Smooth muscle cell (in vitro differentiated cells): ENCODE data around the gene PPP1R37. TPM values are rescaled to one million over a fixed set of nuclear protein-coding genes. Genes with fewer than 3 reads are reported as not detected.

Experiments used
- DNase-seq: peaks from one replicate; lab custom pipeline; 2025; ENCODE audit not compliant: unreplicated experiment; lab: John Stamatoyannopoulos, UW
- H2AFZ ChIP-seq: fragments of 200-600 bp; sonication (generic); 2 replicates; pipeline ENCODE4 v1.6.0; 2016; ENCODE audit warnings: antibody characterized with exemption, low read depth, mild to moderate bottlenecking
- H3F3A ChIP-seq: fragments of 200-600 bp; sonication (generic); 2 replicates; pipeline ENCODE4 v1.6.0; 2017; ENCODE audit warnings: antibody characterized with exemption, low read depth
- H3K27ac ChIP-seq: fragments of 200-600 bp; sonication (generic); 2 replicates; pipeline ENCODE4 v1.5.1; 2016; ENCODE audit warnings: low read depth, mild to moderate bottlenecking
- H3K27me3 ChIP-seq: fragments of 200-600 bp; sonication (generic); 2 replicates; pipeline ENCODE4 v1.6.1; 2016; ENCODE audit warnings: low read depth, mild to moderate bottlenecking
- H3K36me3 ChIP-seq: fragments of 200-600 bp; sonication (generic); 2 replicates; pipeline ENCODE4 v1.5.1; 2016; ENCODE audit warnings: low read depth
- H3K4me1 ChIP-seq: fragments of 200-600 bp; sonication (generic); 2 replicates; pipeline ENCODE4 v1.5.1; 2016; ENCODE audit warnings: low read depth
- H3K4me2 ChIP-seq: fragments of 200-600 bp; sonication (generic); 2 replicates; pipeline ENCODE4 v1.6.0; 2016; ENCODE audit warnings: mild to moderate bottlenecking
- H3K4me3 ChIP-seq: fragments of 200-600 bp; sonication (generic); 2 replicates; pipeline ENCODE4 v1.5.1; 2016; ENCODE audit warnings: mild to moderate bottlenecking
- H3K79me2 ChIP-seq: fragments of 200-600 bp; sonication (generic); 2 replicates; pipeline ENCODE4 v1.6.0; 2016; ENCODE audit warnings: low read depth, mild to moderate bottlenecking
- H3K9ac ChIP-seq: fragments of 200-600 bp; sonication (generic); 2 replicates; pipeline ENCODE4 v1.6.0; 2016; ENCODE audit warnings: low read depth
- H3K9me3 ChIP-seq: fragments of 200-600 bp; sonication (generic); replicated peaks from 2 replicates; pipeline ENCODE4 v1.5.1; 2016; ENCODE audit warnings: low read depth
- H4K20me1 ChIP-seq: fragments of 200-600 bp; sonication (generic); 2 replicates; pipeline ENCODE4 v1.6.0; 2016; ENCODE audit warnings: low read depth
- WGBS: methylation state at CpG from one replicate; pipeline ENCODE4 v1.1.7; 2016; ENCODE audit warnings: low lambda C conversion rate; 5-methylcytosine and 5-hydroxymethylcytosine counted together
- polyA plus RNA-seq: library from polyadenylated mRNA; unstranded; fragments of >200 nt; fragmentation: Nextera tagmentation; extraction: Ambion mirVana; gene quantifications from 2 replicates; pipeline ENCODE4 v1.2.1, GENCODE V29; 2016
- total RNA-seq: library from RNA; depleted of rRNA; stranded (reverse); fragments of >200 nt; gene quantifications from 2 replicates; pipeline ENCODE4 v1.2.3, GENCODE V29; 2014
- TF ChIP-seq, protein P1 (sequence below): fragments of 200-600 bp; sonication (generic); IDR thresholded peaks from 2 replicates; pipeline ENCODE4 v1.5.1; 2017; ENCODE audit warnings: borderline replicate concordance, mild to moderate bottlenecking, antibody characterized with exemption; ENCODE audit not compliant: insufficient read depth, poor library complexity, severe bottlenecking

The PPP1R37 gene
- total and polyA plus RNA-seq, 2 experiments from 2014 or later = 8.2 to 11.7 TPM

DNA sequence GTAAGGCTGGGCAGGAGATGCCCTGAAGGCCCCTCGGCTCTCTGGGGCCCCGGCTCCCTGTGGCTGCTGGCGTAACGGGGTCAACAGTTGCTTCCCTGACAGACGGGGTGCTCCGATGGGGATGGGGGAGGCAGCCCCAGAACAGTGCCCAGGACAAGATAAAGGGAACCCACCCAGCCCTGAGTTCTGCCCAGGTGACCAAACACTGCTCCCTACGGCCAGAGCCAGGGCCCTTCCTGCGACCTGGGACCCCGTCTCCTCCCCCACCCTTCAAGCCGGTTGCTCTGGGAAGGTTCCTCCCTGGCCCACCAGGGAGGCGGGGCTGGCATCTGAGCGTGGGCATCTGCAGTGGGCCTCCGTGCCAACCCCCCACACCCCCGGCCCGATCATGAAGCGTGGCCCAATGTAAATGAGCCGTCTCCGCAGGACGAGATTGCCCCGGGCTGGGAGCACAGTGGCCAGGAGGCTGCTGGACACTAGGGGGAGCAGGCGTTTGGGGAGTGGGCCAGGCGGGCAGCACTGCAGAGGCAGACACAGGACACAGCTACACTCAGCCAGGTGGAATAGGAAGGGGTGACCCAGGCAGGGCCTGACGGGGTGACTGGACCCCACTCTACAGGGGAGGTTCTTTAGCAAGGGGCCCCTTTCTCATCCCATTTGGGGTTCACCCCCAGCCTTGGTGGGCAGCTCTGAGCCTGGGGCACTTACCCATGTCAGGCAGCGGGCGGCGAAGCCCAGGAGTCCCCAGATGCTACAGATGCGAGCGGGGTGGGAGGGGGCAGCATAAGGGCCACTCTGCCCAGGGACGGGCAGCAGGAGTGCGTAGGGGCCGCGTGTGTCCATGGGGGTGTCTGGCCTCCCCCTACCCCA, 69.0 kb downstream of the PPP1R37 start:
- TF ChIP-seq, protein P1, sequence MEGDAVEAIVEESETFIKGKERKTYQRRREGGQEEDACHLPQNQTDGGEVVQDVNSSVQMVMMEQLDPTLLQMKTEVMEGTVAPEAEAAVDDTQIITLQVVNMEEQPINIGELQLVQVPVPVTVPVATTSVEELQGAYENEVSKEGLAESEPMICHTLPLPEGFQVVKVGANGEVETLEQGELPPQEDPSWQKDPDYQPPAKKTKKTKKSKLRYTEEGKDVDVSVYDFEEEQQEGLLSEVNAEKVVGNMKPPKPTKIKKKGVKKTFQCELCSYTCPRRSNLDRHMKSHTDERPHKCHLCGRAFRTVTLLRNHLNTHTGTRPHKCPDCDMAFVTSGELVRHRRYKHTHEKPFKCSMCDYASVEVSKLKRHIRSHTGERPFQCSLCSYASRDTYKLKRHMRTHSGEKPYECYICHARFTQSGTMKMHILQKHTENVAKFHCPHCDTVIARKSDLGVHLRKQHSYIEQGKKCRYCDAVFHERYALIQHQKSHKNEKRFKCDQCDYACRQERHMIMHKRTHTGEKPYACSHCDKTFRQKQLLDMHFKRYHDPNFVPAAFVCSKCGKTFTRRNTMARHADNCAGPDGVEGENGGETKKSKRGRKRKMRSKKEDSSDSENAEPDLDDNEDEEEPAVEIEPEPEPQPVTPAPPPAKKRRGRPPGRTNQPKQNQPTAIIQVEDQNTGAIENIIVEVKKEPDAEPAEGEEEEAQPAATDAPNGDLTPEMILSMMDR = peak; percentile 50
- Histone ChIP-seq H3K9me3 (no peaks in the 10 kb centered on the region), H3K4me2 (no peak overlapping the region), H2AFZ (no peak overlapping the region), H3K27ac (no peak overlapping the region), H3K36me3 (no peaks in the 10 kb centered on the region), H3K4me3 (no peak overlapping the region), H3K27me3 (no peaks in the 10 kb centered on the region), H3K4me1 (no peaks in the 10 kb centered on the region), H3K79me2 (no peaks in the 10 kb centered on the region), H4K20me1 (no peaks in the 10 kb centered on the region), H3F3A (no peaks in the 10 kb centered on the region), H3K9ac (no peak overlapping the region)
- no peak for DNase-seq
- 48% methylated on average over 30 of the region's 32 CpGs for WGBS

DNA sequence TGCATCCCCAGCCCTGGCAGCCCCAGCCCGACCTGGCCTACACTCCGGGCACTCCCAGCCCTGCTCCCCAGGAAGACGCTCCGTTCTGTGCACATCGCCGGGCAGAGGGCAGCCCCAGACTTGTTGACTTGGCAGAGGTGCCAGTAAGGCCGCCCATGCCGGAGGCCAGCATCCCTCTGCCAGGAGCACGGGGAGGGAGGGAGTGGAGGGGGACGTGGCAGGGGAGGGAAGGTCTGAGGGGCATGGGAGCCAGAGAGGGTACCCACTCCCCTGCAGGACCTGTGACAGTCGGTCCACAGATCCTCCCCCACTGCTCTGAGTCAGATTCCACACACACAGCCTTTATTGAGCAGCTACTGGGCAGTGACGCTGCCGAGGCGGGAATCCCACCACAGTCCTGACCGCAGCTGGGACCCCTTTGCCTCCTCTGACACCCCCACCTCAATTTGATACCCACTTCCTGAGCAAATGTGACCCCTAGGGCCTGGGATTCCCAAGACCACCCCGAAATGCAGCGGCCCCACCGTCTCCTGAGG, 69.7 kb downstream of the PPP1R37 start:
- H3K27ac ChIP-seq = no peak overlapping the region
- no peaks in the 10 kb centered on the region for H3K4me1 ChIP-seq
- no peaks in the 10 kb centered on the region for H3K9me3 ChIP-seq
- no peak overlapping the region for H3K4me3 ChIP-seq
- no peaks in the 10 kb centered on the region for H3K36me3 ChIP-seq
- WGBS = 94% methylated on average over 13 of the region's 18 CpGs
- no peak for DNase-seq
- no peaks in the 10 kb centered on the region for H4K20me1 ChIP-seq
- no peaks in the 10 kb centered on the region for H3F3A ChIP-seq
- TF ChIP-seq, protein P1 = no peak
- no peak overlapping the region for H3K9ac ChIP-seq
- H3K79me2 ChIP-seq = no peaks in the 10 kb centered on the region
- H2AFZ ChIP-seq = no peak overlapping the region
- H3K27me3 ChIP-seq = no peaks in the 10 kb centered on the region
- no peak overlapping the region for H3K4me2 ChIP-seq

DNA sequence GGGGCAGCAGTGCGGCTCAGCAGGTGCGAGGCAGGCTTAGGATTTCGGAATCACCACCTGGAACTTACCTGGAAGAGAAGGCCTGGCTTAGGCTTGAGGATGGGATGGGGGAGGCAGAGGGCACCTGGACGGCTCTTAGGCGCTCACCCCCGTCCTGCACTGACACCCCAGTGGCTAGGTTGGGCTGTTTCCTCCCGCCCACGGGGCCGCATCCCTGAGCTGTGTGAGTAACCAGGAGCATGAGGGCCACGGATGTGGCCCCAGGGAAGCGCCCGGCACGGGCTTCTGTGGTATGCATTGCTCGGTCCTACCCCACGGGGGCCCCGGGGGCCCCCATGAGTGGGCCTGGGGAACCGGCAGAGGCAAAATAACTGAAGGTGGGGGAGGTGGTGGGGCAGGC, 70.2 kb downstream of the PPP1R37 start:
- Histone ChIP-seq H3K27me3 (no peaks in the 10 kb centered on the region), H3K9me3 (no peaks in the 10 kb centered on the region), H3K4me1 (no peaks in the 10 kb centered on the region), H3K79me2 (no peaks in the 10 kb centered on the region), H3K4me3 (no peak overlapping the region), H3K9ac (no peak overlapping the region), H3K27ac (no peak overlapping the region), H3K4me2 (no peak overlapping the region), H3K36me3 (no peaks in the 10 kb centered on the region), H3F3A (no peaks in the 10 kb centered on the region), H2AFZ (no peak overlapping the region), H4K20me1 (no peaks in the 10 kb centered on the region)
- 83% methylated on average over 16 of the region's 17 CpGs for WGBS
- TF ChIP-seq, protein P1 = no peak
- DNase-seq = no peak
